GM19468 (cell line): ENCODE measurements around the gene CASP14.
"Not testable (repeated sequence)": the region's sequence is repeated elsewhere in the genome, so short reads cannot be mapped to it uniquely, and the experiment has no call there.

Experiments
- ATAC-seq: cut with Tn5 transposase; IDR thresholded peaks from one replicate; pipeline ENCODE4 v1.9.1; 2021; ENCODE audit warnings: mild to moderate bottlenecking, moderate library complexity, moderate number of reproducible peaks; ENCODE audit not compliant: unreplicated experiment; ENCODE audit errors: extremely low read depth

CASP14 gene, protein sequence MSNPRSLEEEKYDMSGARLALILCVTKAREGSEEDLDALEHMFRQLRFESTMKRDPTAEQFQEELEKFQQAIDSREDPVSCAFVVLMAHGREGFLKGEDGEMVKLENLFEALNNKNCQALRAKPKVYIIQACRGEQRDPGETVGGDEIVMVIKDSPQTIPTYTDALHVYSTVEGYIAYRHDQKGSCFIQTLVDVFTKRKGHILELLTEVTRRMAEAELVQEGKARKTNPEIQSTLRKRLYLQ

DNA sequence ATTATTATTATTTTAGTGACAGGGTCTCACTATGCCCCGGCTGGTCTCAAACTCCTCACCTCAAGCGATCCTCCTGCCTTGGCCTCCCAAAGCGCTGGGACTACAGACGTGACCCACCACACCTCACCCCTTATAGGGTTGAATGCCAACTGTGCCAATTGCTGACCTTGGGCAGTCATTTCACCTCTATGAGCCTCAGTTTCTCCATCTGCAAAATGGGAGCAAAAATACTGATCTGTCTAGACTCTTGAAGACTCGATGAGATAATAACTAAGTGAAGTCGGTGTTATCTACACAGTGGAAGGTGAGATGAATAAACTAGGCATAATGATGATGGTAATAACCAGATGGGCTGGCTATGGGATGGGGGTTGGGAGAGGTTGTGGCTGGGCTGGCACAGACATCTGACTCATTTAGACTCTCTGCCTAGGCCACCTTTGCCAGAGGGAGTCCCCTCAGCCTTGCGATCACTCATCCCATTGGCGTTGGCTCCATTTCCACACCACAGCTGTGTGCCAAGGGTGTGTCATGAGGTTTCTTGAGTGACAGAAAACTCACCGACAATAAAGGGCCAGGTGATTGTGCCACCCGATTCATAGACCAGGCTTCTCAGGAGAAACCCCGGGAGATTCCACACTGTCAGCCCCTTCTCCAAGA is at the start of gene CASP14:
Gene CASP14, plus strand, starts transcription at position 596 of the 657 bp plus-strand sequence. CDS start 2,772 bp downstream, outside the sequence.
- no peak for ATAC-seq

DNA sequence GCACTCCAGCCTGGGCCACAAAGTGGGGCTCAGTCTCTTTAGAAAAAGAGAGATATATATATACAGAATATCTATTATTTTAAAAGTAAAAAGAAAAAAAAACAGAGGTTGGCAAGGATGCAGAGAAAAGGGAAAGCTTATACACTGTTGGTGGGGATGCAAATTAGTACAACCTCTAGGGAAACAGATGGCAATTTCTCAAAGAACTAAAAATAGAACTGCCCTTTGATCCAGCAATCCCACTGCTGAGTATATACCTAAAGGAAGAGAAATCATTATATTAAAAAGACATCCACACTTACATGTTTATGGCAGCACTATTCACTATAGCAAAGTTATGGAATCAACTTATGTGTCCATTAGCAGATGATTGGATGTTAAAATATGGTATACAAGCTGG is 41.0 kb upstream of the CASP14 start:
- ATAC-seq: no peak

DNA sequence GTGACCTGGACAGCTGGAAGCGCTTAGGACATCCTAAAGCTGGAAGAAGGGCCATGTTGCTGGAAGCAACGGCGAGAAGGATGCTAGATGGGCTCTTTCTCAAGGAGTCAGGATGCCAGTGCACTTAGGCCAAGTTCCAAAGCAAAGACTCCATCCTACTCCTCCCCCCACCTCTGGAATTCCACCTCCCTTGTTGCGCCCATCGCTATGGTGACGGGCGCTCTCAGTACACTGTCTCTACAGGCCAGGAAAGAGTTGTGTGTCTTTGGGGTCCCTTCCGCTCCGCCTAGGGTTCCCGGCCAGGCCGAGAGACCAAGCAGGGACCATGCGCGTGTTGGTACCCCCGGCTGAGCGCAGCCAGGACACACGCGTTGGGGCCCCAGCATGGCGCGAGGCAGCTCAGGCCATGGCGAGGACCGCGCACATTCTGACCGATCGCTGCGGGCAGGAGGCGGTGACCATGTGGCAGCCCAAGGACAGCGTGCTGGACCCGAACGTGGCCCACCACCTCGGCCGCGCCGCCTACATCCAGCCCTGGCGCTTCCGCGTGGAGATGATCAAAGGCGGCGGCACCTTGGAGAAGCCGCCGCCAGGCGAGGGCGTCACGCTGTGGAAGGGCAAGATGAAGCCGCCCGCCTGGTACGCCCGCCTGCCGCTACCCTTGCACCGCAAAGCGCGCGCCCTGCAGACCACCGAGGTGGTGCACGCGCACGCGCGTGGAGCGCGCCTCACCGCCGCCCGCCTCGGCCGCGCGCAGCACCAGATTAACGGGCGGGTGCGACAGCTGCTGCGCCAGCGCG is 38.6 kb upstream of the CASP14 start:
- ATAC-seq: no peak

DNA sequence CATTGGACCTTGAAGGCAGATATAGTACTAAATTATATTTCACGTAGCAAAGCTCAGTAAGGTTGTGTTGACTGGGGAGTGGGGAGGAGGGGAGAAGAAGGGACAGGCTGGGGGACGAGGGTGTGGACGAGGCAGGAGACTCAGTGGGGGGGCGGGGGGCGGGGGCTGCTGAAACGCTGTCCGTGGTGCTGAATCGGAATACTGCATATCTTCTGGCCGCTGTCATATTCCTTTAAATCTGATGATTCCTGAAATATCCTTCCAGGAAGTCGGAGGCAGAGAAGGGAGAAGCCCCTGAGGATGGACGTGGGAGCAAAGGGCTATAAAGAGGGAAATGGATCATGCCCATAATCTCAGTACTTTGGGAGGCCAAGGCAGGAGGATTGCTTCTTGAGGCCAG is 34.7 kb upstream of the CASP14 start:
- no peak for ATAC-seq

DNA sequence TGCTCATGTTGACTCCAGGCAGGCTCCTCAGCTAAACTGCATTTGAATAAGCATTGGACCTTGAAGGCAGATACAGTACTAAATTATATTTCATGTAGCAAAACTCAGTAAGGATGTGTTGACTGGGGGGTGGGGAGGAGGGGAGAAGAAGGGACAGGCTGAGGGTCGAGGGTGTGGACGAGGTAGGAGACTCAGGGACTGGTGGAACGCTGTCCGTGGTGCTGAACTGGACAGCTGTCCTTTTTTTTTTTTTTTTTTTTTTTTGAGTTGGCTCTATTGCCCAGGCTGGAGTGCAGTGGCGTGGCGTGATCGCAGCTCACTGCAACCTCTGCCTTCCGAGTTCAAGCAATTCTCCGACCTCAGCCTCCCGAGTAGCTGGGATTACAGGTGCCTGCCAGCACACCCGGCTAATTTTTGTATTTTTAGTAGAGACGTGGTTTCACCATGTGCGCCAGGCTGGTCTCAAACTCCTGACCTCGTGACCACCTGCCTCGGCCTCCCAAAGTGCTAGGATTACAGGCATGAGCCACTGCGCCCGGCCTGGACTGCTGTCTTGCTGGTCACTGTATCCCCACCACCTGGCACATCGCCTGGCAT is 33.2 kb upstream of the CASP14 start:
- no peak for ATAC-seq

DNA sequence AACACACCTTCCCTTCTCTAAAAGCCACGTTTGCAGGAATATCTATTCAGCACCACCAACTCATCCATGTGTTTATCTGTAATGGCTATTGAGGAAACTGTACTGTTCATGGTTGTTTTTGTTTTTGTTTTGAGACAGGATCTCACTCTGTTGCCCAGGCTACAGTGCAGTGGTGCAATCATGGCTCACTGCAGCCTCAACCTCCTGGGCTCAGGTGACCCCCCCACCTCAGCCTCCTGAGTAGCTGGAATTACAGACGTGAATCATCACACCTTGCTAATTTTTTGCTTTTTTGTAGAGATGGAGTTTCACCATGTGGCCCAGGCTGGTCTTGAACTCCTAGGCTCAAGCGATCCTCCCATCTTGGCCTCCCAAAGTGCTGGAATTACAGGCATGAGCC is 30.4 kb upstream of the CASP14 start:
- ATAC-seq: not testable (repeated sequence)

DNA sequence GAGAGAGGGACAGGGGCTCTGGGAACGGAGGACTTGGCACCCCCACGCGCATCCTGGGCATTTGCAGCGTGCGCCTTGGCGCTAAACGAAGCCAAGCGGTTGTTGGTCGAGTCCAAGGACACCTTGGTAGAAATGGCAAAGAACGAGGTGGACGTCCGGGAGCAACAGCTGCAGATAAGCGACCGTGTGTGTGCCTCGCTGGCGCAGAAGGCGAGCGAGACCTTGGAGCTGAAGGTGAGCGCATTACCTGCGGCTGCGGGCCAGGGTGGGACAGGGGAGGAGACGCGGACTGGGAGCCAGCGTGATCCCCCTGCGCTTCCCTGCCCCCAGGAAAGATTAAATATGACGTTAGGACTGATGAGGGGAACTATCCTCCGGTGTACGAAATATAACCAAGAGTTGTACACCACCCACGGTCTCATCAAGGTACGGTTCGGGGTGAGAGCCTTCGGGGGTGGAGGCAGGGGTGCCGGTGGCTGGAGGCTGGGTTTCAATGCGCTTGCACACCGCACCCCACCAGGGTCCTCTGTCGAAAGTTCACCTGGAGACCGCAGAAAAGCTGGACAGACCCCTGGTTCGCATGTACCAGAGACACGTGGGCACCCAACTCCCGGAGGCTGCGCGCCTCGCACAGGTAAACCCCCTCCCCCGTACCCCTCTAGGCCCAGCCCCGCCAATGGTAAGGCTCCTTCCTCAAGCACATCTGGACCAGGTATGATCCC is 27.8 kb upstream of the CASP14 start:
- no peak for ATAC-seq

DNA sequence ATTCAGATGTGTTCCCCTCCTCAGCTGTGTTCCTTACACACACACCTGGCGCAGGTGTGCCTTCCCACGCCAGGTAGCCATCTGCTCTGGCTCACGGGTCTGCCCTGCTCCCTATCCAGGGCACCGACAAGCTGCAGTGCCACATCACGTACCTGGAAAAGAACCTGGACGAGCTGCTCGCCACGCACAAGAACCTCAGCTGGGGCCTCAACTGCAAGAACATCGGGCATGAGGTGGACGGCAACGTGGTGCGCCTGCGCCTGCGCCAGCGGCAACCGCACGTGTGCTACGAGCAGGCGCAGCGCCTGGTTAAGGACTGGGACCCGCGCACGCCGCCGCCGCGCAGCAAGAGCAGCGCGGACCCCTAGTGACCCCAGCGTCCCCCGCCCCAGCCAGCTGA is 26.5 kb upstream of the CASP14 start:
- no peak for ATAC-seq

DNA sequence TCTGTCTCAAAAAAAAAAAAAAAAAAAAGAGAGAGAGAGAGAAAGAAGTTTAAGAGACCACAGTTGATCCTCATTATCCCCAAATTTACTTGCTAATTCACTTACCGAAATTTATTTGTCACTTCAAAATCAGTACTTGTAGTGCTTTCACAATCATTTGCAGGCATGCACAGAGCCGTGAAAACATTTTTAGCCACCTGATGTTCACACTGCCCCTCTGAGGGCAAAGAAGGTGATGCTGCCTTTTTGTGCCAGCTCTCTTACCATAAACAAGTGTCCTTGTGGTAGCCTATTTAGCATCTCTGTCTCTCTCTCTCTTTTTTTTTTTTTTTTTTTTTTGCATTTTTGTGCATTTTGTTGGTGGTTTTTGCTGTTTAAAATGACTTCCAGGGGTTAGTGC is 24.1 kb upstream of the CASP14 start:
- ATAC-seq: no peak

DNA sequence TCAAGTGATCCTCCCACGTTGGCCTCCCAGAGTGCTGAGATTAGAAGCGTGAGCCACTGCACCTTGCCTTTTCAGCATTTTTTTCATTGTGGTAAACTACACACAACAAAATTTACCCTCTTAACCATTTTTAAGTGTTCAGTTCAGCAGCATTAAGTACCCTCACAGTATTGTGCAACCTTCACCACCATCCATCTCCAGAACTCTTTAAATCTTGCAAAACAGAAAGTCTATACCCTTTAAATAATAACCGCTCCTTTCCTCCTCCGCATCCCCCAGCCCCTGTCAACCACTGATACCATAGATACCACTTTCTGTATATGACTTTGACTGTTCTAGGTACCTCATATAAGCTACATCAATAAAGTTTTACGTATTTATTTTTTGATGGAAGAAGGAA is 20.8 kb upstream of the CASP14 start:
- no peak for ATAC-seq

DNA sequence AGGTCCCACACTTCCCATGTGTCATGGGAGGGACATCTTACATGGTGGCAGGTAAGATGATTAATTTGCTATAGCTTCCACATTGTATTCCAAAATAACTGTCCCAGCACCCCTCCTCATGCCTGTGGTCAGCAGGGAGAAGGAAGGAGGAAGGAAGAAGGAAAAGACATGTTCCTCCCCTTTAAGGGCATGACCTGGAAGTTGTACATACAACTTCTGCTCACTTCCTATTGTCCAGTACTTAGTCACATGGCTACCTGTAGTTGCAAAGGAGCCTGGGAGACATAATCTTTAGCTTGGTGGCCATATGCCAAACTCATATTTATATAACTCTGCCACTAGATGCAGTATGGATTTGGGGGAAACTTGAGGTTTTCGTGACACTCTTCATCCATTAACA is 17.6 kb upstream of the CASP14 start:
- no peak for ATAC-seq

DNA sequence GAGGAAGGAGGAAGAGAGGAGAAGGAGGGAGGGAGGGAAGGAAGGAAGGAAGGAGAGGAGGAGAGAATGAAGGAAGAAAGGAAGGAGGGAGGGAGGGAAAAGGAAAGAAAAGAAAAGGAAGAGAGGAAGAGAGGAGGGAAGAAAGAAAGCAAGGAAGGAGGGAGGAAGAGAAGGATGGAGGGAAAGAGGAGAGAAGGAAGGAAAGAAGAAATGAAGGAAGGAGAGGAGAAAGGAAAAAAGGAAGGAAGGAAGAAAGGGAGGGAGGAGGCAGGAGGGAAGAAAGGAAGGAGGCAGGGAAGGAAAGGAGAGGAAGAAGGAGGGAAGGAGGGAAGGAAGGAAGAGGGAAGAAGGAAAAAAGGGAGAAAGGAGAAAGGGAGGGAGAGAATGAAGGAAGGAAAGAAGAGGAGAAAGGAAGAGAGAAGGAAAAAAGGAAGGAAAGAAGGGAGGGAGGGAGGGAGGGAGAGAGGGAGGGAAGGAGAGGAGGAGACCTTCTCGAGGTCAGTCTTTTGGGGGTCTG is 13.4 kb upstream of the CASP14 start:
- no peak for ATAC-seq

DNA sequence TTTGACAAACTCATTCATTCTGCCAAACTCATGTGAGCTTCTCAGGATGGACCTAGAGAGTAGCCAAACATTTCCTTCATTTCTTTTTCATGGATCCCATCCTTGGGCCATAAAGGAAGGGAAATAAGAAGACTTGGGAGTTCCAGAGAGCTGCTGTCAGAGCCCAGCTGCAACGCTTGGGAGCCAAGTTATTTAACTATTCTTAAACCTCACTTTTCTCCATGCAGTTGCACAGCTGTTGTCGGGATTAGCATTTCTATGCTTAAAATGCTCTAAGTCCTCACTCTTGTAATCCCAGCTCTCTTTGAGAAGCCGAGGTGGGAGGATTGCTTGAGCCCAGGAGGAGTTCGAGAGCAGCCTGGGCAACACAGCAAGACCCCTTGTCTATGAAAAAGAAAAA is 11.7 kb upstream of the CASP14 start:
- ATAC-seq: no peak

DNA sequence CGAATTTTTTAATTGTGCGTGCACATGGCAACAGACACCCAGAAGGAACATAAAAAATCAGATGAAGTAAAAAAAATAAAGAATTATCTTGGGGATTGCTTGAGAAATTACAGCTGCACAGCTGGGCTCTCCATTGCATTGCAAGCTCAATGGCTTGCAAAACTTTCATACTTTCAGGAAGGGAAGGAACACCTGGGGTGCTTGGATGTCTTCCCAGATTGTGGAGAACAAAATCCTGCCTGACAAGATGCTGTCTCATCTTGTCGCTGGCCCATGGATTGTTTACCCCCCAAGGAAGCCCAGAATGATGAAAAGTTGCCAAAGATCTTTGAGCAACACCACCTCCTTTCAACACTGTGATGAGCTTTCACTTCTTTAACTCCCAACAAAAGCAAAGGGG is 11.0 kb upstream of the CASP14 start:
- no peak for ATAC-seq

DNA sequence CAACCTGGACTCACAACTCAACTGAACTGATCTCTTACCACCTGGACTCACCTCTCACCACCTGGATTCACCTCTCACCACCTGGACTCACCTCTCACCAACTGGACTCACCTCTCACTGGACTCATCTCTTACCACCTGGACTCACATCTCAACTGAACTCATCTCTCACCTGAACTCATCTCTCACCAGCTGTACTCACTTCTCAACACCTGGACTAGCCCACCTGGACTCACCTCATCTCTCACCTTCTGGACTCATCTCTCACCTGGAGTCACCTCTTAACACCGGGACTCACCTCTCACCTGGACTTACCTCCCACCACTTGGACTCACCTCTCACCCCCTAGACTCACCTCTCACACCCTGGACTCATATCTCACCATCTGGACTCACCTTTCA is 7.3 kb upstream of the CASP14 start:
- ATAC-seq: no peak

DNA sequence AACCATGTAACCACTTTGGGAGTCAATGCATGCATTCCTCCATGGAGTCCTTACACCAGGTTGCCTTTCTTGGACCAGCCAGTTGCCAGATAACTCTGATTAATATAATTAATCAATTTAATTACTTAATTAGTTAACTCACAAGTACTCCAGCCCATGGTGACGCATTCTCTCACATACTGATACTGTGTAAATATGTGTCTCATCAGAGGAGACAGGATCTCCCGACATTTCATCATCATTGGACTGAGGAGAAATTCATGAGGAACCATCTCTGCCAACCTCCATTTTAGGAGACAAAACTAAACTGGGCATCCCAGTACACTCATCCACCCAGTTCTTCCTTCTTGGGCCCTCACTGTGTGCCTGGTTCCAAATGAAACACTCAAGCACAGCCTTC is 6.5 kb upstream of the CASP14 start:
- ATAC-seq: no peak

DNA sequence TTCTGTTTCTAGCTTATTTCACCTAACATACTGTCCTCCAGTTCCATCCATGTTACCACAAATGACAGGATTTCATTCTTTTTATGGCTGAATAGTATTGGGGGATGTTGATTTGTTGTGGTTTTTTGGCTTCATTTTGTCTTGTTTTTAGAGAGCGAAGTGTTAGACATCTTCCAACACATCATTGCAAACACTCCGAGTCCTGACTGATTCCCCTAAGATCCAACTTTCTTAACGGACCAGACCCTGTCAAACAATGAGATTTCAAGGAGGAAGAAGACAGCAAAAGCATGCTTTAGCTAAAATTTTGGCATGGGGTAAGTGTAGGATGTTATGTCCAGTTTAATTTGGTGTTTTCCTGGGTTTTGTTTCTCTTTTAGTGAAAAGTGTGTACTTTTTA is 3.8 kb upstream of the CASP14 start:
- no peak for ATAC-seq

DNA sequence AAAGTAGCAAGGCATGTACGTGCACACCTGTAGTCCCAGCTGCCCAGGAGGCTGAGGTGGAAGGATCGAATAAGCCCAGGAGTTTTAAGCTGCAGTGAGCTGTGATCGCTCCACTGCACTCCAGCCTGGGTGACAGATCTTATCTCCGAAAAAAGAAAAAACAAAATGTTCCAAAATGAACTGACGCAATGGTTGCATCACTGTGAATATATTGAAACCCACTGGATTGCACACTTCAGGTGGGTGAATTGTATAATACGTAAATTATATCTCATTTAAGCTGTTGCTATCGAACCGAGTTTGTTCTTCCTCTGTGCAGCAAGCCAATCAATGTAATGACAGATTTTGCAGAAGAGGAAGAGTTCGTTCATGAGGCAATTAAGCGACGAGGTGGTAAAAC is 1.6 kb upstream of the CASP14 start:
- no peak for ATAC-seq

DNA sequence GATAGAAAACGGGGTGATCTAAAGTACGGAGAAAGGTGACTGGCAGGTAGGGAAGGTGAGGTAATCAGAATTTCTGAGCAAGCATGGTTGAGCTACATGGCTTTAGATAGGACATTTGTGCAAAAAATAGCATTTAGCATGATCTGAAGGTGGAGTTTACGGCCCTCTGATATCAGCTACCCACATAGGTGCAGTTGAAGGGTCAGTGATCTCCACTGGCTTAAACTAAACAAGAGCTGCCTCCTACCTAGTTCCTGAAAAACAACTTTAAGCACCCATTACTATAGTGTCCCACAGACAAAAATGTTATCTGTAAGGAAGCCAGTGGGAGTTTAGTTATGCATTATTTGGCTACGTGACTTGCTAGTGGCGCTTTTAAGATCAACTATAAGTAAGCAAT is 1.2 kb upstream of the CASP14 start:
- ATAC-seq: no peak

DNA sequence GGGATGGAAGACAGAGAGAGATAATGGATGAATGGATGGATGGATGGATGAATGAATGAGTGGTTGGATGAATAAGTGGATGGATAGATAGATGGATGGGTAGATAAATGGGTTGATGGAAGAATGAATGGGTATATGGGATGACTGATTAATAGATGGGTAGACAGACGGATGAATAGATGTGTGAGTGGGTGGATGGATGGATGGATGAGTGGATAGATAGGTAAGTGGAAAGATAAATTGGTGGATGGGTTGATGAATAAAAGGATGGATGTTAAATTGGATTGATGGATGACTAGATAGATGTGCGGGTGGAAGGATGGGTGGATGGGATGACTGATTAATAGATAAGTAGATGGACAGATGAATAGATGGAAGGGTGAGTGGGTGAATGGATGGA is 1.4 kb downstream of the CASP14 start:
- no peak for ATAC-seq
